HG03103 (cell line): ENCODE data around the gene BRF1.

Experiments
- ATAC-seq: cut with Tn5 transposase; IDR thresholded peaks from one replicate; pipeline ENCODE4 v1.9.1; 2021; ENCODE audit warnings: low read depth; ENCODE audit not compliant: unreplicated experiment

BRF1 gene

GRCh38 chr14:105212541-105213300 is 88.1 kb downstream of the BRF1 start:
- no peak for ATAC-seq

- no peak for ATAC-seq
These were observed 89.1 kb downstream of the BRF1 start for GRCh38 chr14:105211758-105212089.

GRCh38 chr14:105211086-105211757 is 89.6 kb downstream of the BRF1 start:
- no peak for ATAC-seq

GRCh38 chr14:105210266-105211025 is 90.4 kb downstream of the BRF1 start:
- no peak for ATAC-seq

GRCh38 chr14:105209646-105210045 is 91.2 kb downstream of the BRF1 start:
- no peak for ATAC-seq

GRCh38 chr14:105209091-105209490 is 91.7 kb downstream of the BRF1 start:
- ATAC-seq, result no peak

- ATAC-seq, result no peak
These were observed 92.1 kb downstream of the BRF1 start for GRCh38 chr14:105208738-105209075.

- no peak for ATAC-seq
These were observed 92.6 kb downstream of the BRF1 start for GRCh38 chr14:105207996-105208737.

GRCh38 chr14:105207460-105207901 is 93.3 kb downstream of the BRF1 start:
- ATAC-seq, result no peak

GRCh38 chr14:105206873-105207272 is 93.9 kb downstream of the BRF1 start:
- no peak for ATAC-seq

GRCh38 chr14:105205673-105206208 is 95.1 kb downstream of the BRF1 start:
- no peak for ATAC-seq

- no peak for ATAC-seq
These were observed 95.7 kb downstream of the BRF1 start for GRCh38 chr14:105204931-105205672.

GRCh38 chr14:105204206-105204930 is 96.4 kb downstream of the BRF1 start:
- no peak for ATAC-seq

GRCh38 chr14:105203701-105204100 is 97.1 kb downstream of the BRF1 start:
- no peak for ATAC-seq

- no peak for ATAC-seq
These were observed 97.7 kb downstream of the BRF1 start for GRCh38 chr14:105203057-105203531.

- no peak for ATAC-seq
These were observed 98.8 kb downstream of the BRF1 start for GRCh38 chr14:105201925-105202513.

GRCh38 chr14:105201156-105201924 is 99.5 kb downstream of the BRF1 start:
- ATAC-seq, result no peak

- no peak for ATAC-seq
These were observed 100.2 kb downstream of the BRF1 start for GRCh38 chr14:105200641-105201040.
